HEK293 (cell line): Measurements from ENCODE around the gene EDA.

ENCODE experiments used
- CTCF ChIA-PET: fragments of 350-600 bp; formaldehyde crosslinking; extraction: SDS; loops from one replicate; lab custom pipeline; 2021; ENCODE audit warnings: antibody characterized with exemption; lab: Yijun Ruan, JAX
- POLR2A ChIA-PET: fragments of 300-600 bp; formaldehyde crosslinking; extraction: SDS; loops from one replicate; lab custom pipeline; 2020; ENCODE audit warnings: antibody characterized with exemption, inconsistent platforms; lab: Yijun Ruan, JAX
- H3K27ac ChIP-seq: fragments of 200-500 bp; sonication (Bioruptor generic); 2 replicates; pipeline ENCODE4 v1.5.1; 2014; ENCODE audit warnings: low read depth, low read length, control low read depth, inconsistent platforms; ENCODE audit errors: extremely low read depth
- H3K36me3 ChIP-seq, 2 experiments: fragments of 200-500 bp in 1 of 2; sonication (Bioruptor generic) in 1 of 2; 1 replicate in 1 of 2; 2 replicates in 1 of 2; pipeline ENCODE4 v1.5.1; 2014 to 2017; ENCODE audit warnings: inconsistent platforms in 2 of 2, low read length in 2 of 2; ENCODE audit not compliant: control insufficient read depth in 2 of 2, insufficient read depth in 1 of 2
- H3K4me1 ChIP-seq: fragments of 200-500 bp; sonication (Bioruptor generic); 2 replicates; pipeline ENCODE4 v1.5.1; 2014; ENCODE audit warnings: mild to moderate bottlenecking, low read length, inconsistent platforms; ENCODE audit not compliant: control insufficient read depth, insufficient read depth
- H3K4me3 ChIP-seq: 2 replicates; pipeline ENCODE4 v1.5.1; 2011; ENCODE audit warnings: low read depth, mild to moderate bottlenecking, control low read depth, low read length, moderate library complexity
- H3K9me3 ChIP-seq: fragments of 200-500 bp; sonication (Bioruptor generic); 2 replicates; pipeline ENCODE4 v1.5.1; 2014; ENCODE audit warnings: low read depth, low read length, inconsistent platforms; ENCODE audit not compliant: control insufficient read depth, insufficient read depth
- ZBTB20 ChIP-seq: fragments of 450-650 bp; formaldehyde crosslinking; IDR thresholded peaks from 2 replicates; pipeline ENCODE4 v1.5.1; 2016; ENCODE audit warnings: missing biosample characterization, missing genetic modification characterization
- ZEB2 ChIP-seq: fragments of 450-650 bp; formaldehyde crosslinking; IDR thresholded peaks from 2 replicates; pipeline ENCODE4 v1.5.1; 2016; ENCODE audit warnings: missing biosample characterization, missing genetic modification characterization
- ZNF132 ChIP-seq: fragments of 450-650 bp; formaldehyde crosslinking; IDR thresholded peaks from 2 replicates; pipeline ENCODE4 v1.5.1; 2017; ENCODE audit warnings: missing biosample characterization, missing genetic modification characterization, borderline replicate concordance
- ZNF133 ChIP-seq: fragments of 450-650 bp; formaldehyde crosslinking; IDR thresholded peaks from 2 replicates; pipeline ENCODE4 v1.5.1; 2016; ENCODE audit warnings: missing biosample characterization, missing genetic modification characterization
- ZNF202 ChIP-seq: fragments of 450-650 bp; formaldehyde crosslinking; IDR thresholded peaks from 2 replicates; pipeline ENCODE4 v1.5.1; 2016; ENCODE audit warnings: missing biosample characterization, missing genetic modification characterization, borderline replicate concordance
- ZNF324 ChIP-seq: fragments of 450-650 bp; formaldehyde crosslinking; IDR thresholded peaks from 2 replicates; pipeline ENCODE4 v1.5.1; 2016; ENCODE audit warnings: missing biosample characterization, missing genetic modification characterization
- ZNF366 ChIP-seq: fragments of 450-650 bp; formaldehyde crosslinking; conservative IDR thresholded peaks from 2 replicates; pipeline ENCODE4 v1.5.1; 2016; ENCODE audit warnings: missing biosample characterization, missing genetic modification characterization
- ZNF549 ChIP-seq: fragments of 450-650 bp; IDR thresholded peaks from 2 replicates; pipeline ENCODE4 v1.5.1; 2018; ENCODE audit warnings: missing biosample characterization, missing genetic modification characterization, mild to moderate bottlenecking, inconsistent platforms, moderate library complexity
- ZNF555 ChIP-seq: fragments of 450-650 bp; formaldehyde crosslinking; conservative IDR thresholded peaks from 2 replicates; pipeline ENCODE4 v1.5.1; 2017; ENCODE audit warnings: missing biosample characterization, mild to moderate bottlenecking, missing genetic modification characterization, inconsistent platforms
- ZNF560 ChIP-seq: fragments of 450-650 bp; formaldehyde crosslinking; IDR thresholded peaks from 2 replicates; pipeline ENCODE4 v1.5.1; 2017; ENCODE audit warnings: missing biosample characterization, missing genetic modification characterization, borderline replicate concordance
- ZNF596 ChIP-seq: fragments of 450-650 bp; IDR thresholded peaks from 2 replicates; pipeline ENCODE4 v1.5.0; 2018; ENCODE audit warnings: missing biosample characterization, mild to moderate bottlenecking, missing genetic modification characterization, moderate library complexity
- ZNF626 ChIP-seq: fragments of 450-650 bp; sonication (Bioruptor Pico); formaldehyde crosslinking; IDR thresholded peaks from 2 replicates; pipeline ENCODE4 v1.5.1; 2018; ENCODE audit warnings: missing biosample characterization, missing genetic modification characterization, inconsistent platforms
- ZNF707 ChIP-seq: fragments of 450-650 bp; formaldehyde crosslinking; IDR thresholded peaks from 2 replicates; pipeline ENCODE4 v1.5.1; 2016; ENCODE audit warnings: missing biosample characterization, missing genetic modification characterization
- ZNF768 ChIP-seq: fragments of 450-650 bp; formaldehyde crosslinking; IDR thresholded peaks from 2 replicates; pipeline ENCODE4 v1.5.1; 2018; ENCODE audit warnings: missing biosample characterization, mild to moderate bottlenecking, missing genetic modification characterization
- ZNF777 ChIP-seq: fragments of 450-650 bp; formaldehyde crosslinking; IDR thresholded peaks from 2 replicates; pipeline ENCODE4 v1.5.1; 2017; ENCODE audit warnings: missing biosample characterization, missing genetic modification characterization, borderline replicate concordance
- ZNF791 ChIP-seq: fragments of 450-650 bp; formaldehyde crosslinking; IDR thresholded peaks from 2 replicates; pipeline ENCODE4 v1.5.1; 2016; ENCODE audit warnings: missing biosample characterization, missing genetic modification characterization
- ZNF837 ChIP-seq: fragments of 450-650 bp; formaldehyde crosslinking; IDR thresholded peaks from 2 replicates; pipeline ENCODE4 v1.5.1; 2016; ENCODE audit warnings: missing biosample characterization, missing genetic modification characterization
- TF ChIP-seq, protein P1 (sequence below): fragments of 450-650 bp; formaldehyde crosslinking; IDR thresholded peaks from 2 replicates; pipeline ENCODE4 v1.5.1; 2016; ENCODE audit warnings: missing biosample characterization, missing genetic modification characterization
- TF ChIP-seq, protein P2 (sequence below): fragments of 450-650 bp; formaldehyde crosslinking; IDR thresholded peaks from 2 replicates; pipeline ENCODE4 v1.5.1; 2017; ENCODE audit warnings: missing biosample characterization, missing genetic modification characterization
- TF ChIP-seq, protein P3 (sequence below): fragments of 450-650 bp; formaldehyde crosslinking; IDR thresholded peaks from 2 replicates; pipeline ENCODE4 v1.5.1; 2017; ENCODE audit warnings: missing biosample characterization, missing genetic modification characterization

Gene EDA

DNA sequence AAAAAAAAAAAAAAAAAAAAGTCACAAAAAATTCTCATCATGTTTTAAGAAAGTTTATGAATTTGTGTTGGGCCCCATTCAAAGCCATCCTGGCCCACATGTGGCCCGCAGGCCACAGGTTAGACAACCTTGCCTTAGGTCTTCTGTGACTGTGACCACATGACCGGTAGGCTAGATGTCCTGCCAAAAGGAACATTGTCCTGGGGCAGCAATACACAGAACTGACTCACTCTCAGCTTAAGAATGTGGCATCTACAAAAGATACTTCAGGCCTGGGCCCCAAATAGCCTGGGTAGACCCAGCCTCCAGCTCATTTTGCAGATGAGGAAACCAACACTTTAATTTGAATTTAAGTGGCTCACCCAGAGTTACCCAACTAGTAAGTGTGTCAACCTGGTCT is 423.8 kb downstream of the EDA start (continued):
- TF ChIP-seq ZNF777 (tag by site-specific recombination), result no peak
- TF ChIP-seq, protein P1, sequence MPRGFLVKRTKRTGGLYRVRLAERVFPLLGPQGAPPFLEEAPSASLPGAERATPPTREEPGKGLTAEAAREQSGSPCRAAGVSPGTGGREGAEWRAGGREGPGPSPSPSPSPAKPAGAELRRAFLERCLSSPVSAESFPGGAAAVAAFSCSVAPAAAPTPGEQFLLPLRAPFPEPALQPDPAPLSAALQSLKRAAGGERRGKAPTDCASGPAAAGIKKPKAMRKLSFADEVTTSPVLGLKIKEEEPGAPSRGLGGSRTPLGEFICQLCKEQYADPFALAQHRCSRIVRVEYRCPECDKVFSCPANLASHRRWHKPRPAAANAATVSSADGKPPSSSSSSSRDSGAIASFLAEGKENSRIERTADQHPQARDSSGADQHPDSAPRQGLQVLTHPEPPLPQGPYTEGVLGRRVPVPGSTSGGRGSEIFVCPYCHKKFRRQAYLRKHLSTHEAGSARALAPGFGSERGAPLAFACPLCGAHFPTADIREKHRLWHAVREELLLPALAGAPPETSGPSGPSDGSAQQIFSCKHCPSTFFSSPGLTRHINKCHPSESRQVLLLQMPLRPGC, result no peak
- TF ChIP-seq ZNF626 (tag by site-specific recombination), result no peak
- no peak for TF ChIP-seq ZNF596 (tag by site-specific recombination)
- no peak for TF ChIP-seq ZNF560 (tag by site-specific recombination)
- no peak for TF ChIP-seq ZNF133 (tag by site-specific recombination)

DNA sequence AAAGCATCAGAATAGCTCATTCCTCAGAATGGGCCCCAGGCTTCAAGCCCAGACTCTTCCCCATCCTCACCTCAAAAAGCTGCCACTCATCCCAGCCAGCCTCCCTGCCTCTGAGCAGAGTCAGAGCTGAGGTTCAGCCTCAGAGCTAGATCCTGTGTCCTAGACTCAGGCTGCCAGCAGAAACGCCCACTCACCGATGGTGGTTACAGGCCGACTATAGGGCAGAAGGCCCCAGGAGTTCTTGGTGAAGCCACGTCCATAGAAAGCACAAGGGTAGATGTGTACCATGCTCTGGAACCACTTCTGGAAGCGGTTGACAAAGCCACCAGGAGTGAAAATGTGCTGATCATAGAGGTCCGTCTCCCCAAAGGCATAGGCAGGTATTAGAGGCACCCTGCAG is 426.1 kb downstream of the EDA start:
- peaks cover 0 to 2% of the 10 kb centered on the region in 2 experiments; a peak in 1 of 3 replicates for H3K36me3 ChIP-seq
- CTCF ChIA-PET, result interaction anchor here (3.4 to 6.3 kb wide), 2 partner anchors 11 to 55 kb away, joined by 26 to 48 read pairs; no protein-coding TSS in a partner anchor
- POLR2A ChIA-PET, result interaction anchor here (0.6 kb wide), 1 partner anchor 228 kb away, joined by 5 read pairs; no protein-coding TSS in a partner anchor
- TF ChIP-seq ZNF324 (tag by site-specific recombination) (no peak), ZNF768 (tag by site-specific recombination) (no peak)
- TF ChIP-seq, all 188 proteins: peak for 0
- Histone ChIP-seq H3K4me1 (no peaks in the 10 kb centered on the region), H3K9me3 (no peaks in the 10 kb centered on the region), H3K27ac (no peak overlapping the region), H3K4me3 (no peak overlapping the region)

DNA sequence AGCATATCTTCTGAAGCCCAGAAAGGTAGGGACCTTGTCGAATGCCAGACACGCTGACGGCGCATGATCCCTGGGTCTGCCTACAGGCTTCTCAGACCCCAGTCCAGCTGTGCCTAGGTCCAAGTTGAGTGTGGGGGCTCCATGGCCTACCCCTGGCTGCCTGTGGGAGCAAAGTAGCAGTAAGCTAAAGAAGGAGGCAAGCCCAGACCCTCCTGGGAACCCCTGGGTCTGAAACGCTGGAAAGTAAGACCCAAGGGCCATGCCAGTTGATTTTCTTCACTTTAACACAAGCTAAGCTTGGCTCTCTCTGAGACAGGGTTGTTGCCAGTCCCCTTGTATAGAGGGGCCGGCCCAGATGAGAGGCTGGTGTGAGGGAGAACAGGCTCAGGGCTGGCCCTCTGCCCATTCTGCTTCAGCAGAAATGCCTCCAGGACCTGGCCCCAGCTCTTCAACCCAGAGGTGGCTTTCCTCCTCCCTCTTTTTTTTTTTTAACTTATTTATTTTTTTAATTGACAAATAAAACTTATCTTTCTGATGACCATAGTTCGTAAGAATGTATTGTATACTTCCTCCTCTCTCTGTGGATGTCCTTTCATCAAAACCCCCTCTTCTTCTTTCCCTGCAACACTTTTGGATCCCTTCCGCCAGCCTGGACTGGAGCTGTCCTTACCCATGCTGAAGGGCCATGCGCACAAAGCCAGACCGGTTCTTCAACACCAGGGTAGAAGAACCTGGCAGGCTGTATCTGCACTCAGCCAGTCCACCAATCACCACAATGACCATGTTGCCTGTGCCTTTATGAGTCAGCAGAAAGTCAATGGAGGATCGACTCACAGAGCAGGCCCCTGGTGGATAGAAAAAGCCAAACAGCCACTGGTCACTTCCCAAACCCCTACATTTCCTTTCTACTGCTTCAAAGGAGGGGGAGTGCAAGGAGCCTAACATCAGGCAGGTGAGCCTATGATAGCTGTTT is 426.8 kb downstream of the EDA start:
- no peak for TF ChIP-seq ZNF791 (tag by site-specific recombination)
- no peak for TF ChIP-seq ZNF202
- no peak for TF ChIP-seq ZEB2 (tag by site-specific recombination)
- TF ChIP-seq ZNF549, result no peak
- TF ChIP-seq ZNF366 (tag by site-specific recombination), result no peak
- no peak for TF ChIP-seq ZNF132 (tag by site-specific recombination)
- TF ChIP-seq, protein P2, sequence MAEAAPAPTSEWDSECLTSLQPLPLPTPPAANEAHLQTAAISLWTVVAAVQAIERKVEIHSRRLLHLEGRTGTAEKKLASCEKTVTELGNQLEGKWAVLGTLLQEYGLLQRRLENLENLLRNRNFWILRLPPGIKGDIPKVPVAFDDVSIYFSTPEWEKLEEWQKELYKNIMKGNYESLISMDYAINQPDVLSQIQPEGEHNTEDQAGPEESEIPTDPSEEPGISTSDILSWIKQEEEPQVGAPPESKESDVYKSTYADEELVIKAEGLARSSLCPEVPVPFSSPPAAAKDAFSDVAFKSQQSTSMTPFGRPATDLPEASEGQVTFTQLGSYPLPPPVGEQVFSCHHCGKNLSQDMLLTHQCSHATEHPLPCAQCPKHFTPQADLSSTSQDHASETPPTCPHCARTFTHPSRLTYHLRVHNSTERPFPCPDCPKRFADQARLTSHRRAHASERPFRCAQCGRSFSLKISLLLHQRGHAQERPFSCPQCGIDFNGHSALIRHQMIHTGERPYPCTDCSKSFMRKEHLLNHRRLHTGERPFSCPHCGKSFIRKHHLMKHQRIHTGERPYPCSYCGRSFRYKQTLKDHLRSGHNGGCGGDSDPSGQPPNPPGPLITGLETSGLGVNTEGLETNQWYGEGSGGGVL (tag by site-specific recombination), result no peak
- TF ChIP-seq ZBTB20 (tag by site-specific recombination), result no peak
- no peak for TF ChIP-seq ZNF555
- TF ChIP-seq ZNF837 (tag by site-specific recombination), result no peak
- TF ChIP-seq, protein P3, sequence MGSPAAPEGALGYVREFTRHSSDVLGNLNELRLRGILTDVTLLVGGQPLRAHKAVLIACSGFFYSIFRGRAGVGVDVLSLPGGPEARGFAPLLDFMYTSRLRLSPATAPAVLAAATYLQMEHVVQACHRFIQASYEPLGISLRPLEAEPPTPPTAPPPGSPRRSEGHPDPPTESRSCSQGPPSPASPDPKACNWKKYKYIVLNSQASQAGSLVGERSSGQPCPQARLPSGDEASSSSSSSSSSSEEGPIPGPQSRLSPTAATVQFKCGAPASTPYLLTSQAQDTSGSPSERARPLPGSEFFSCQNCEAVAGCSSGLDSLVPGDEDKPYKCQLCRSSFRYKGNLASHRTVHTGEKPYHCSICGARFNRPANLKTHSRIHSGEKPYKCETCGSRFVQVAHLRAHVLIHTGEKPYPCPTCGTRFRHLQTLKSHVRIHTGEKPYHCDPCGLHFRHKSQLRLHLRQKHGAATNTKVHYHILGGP (tag by site-specific recombination), result no peak
- no peak for TF ChIP-seq ZNF707 (tag by site-specific recombination)
- TF ChIP-seq, all 188 proteins: peak for 0
- H3K27ac ChIP-seq, result no peak overlapping the region
- ChIA-PET POLR2A (no interaction called here), CTCF (interaction anchor here (3.4 to 6.3 kb wide), 2 partner anchors 11 to 54 kb away, joined by 26 to 48 read pairs; no protein-coding TSS in a partner anchor)
- H3K4me3 ChIP-seq, result no peak overlapping the region
- no peaks in the 10 kb centered on the region for H3K9me3 ChIP-seq
- no peaks in the 10 kb centered on the region for H3K4me1 ChIP-seq
- H3K36me3 ChIP-seq, result no peaks in the 10 kb centered on the region
